CD8-positive, alpha-beta memory T cell (primary cell): ENCODE data around the gene MAEA. TPM values are rescaled to one million over a fixed set of nuclear protein-coding genes. Genes with fewer than 3 reads are reported as not detected.

Source experiments
- CTCF ChIA-PET: fragments of 350-600 bp; sonication (Branson Sonifier 250); formaldehyde crosslinking; loops from one replicate; lab custom pipeline; 2021; ENCODE audit warnings: antibody characterized with exemption; lab: Charles Lee
- POLR2A ChIA-PET: fragments of 350-600 bp; sonication (Branson Sonifier 250); formaldehyde crosslinking; loops from one replicate; lab custom pipeline; 2021; ENCODE audit warnings: antibody characterized with exemption; lab: Charles Lee
- DNase-seq, 5 donors: peaks; one replicate each; pipeline versions ENCODE4 v3.0.0 to v3.0.0-alpha.2; 2020 to 2022; ENCODE audit warnings: mixed read lengths in 1 of 5
- H3K27ac ChIP-seq: one replicate; pipeline ENCODE4 v1.7.0; 2013; ENCODE audit warnings: low read depth, mild to moderate bottlenecking, low read length, moderate library complexity
- H3K27me3 ChIP-seq: 2 replicates; pipeline ENCODE4 v1.7.0; 2013; ENCODE audit warnings: low read length, mild to moderate bottlenecking; ENCODE audit not compliant: insufficient read depth, poor library complexity, severe bottlenecking
- H3K36me3 ChIP-seq: 2 replicates; pipeline ENCODE4 v1.7.0; 2013; ENCODE audit warnings: mild to moderate bottlenecking, low read length, moderate library complexity; ENCODE audit not compliant: insufficient read depth
- H3K4me1 ChIP-seq: 2 replicates; pipeline ENCODE4 v1.7.0; 2013; ENCODE audit warnings: mild to moderate bottlenecking, low read length, moderate library complexity; ENCODE audit not compliant: insufficient read depth
- H3K4me3 ChIP-seq: 2 replicates; pipeline ENCODE4 v1.7.0; 2013; ENCODE audit warnings: mild to moderate bottlenecking, low read length
- H3K9me3 ChIP-seq: 2 replicates; pipeline ENCODE4 v1.7.0; 2013; ENCODE audit warnings: mild to moderate bottlenecking, low read length
- H3K27ac Mint-ChIP-seq, 8 donors: one replicate each; pipeline ENCODE4 v1.8.0; 2020 to 2021; ENCODE audit warnings: mixed read lengths in 8 of 8, mild to moderate bottlenecking in 6 of 8, inconsistent platforms in 3 of 8, moderate library complexity in 3 of 8
- H3K27me3 Mint-ChIP-seq, 2 donors: one replicate each; pipeline ENCODE4 v1.8.0; 2020 to 2021; ENCODE audit warnings: mixed read lengths in 2 of 2, mild to moderate bottlenecking in 1 of 2, moderate library complexity in 1 of 2
- H3K36me3 Mint-ChIP-seq, 3 donors: one replicate each; pipeline ENCODE4 v1.8.0; 2020 to 2021; ENCODE audit warnings: mixed read lengths in 3 of 3, inconsistent platforms in 1 of 3, mild to moderate bottlenecking in 1 of 3
- H3K4me1 Mint-ChIP-seq, 3 donors: one replicate each; pipeline ENCODE4 v1.8.0; 2020 to 2021; ENCODE audit warnings: mixed read lengths in 3 of 3, inconsistent platforms in 1 of 3, mild to moderate bottlenecking in 1 of 3
- H3K4me3 Mint-ChIP-seq, 7 donors: one replicate each; pipeline ENCODE4 v1.8.0; 2020 to 2021; ENCODE audit warnings: mixed read lengths in 7 of 7, mild to moderate bottlenecking in 6 of 7, moderate library complexity in 4 of 7, inconsistent platforms in 2 of 7
- H3K9me3 Mint-ChIP-seq, 5 donors: one replicate each; pipeline ENCODE4 v1.8.0; 2020 to 2022; ENCODE audit warnings: mixed read lengths in 5 of 5, mild to moderate bottlenecking in 3 of 5, moderate library complexity in 2 of 5, inconsistent platforms in 1 of 5
- polyA plus RNA-seq: library from polyadenylated mRNA; unstranded; fragments of 300-500 nt; fragmentation: Illumina TruSeq; gene quantifications from one replicate; pipeline ENCODE4 v1.2.3, GENCODE V29; 2021
- total RNA-seq, 2 experiments: library from RNA; stranded (reverse); gene quantifications; one replicate each; pipeline ENCODE4 v1.2.3, GENCODE V29; 2021

The MAEA gene
- total and polyA plus RNA-seq, 3 experiments from 2014 or later, result 59.4 to 75.3 (median 63.8) TPM

GRCh38 chr4:1251773-1252066 is 38.0 kb upstream of the MAEA start:
- CTCF ChIA-PET, result interaction anchor here (1.4 to 9.6 kb wide), 3 partner anchors 14 to 95 kb away, joined by 4 to 47 read pairs (median 28); partner anchors contain the start of gene UVSSA

GRCh38 chr4:1252928-1253492 is 36.7 kb upstream of the MAEA start:
- Histone ChIP-seq H3K36me3 (no peaks in the 10 kb centered on the region), H3K4me3 (no peak overlapping the region), H3K27me3 (no peaks in the 10 kb centered on the region), H3K9me3 (no peaks in the 10 kb centered on the region), H3K4me1 (peaks cover 50% of the 10 kb centered on the region), H3K27ac (no peak overlapping the region)
- H3K4me3 Mint-ChIP-seq, result peak overlapping the region in 6 of 7 donors; percentile 56 to 78 (median 67)
- no peaks in the 10 kb centered on the region for H3K9me3 Mint-ChIP-seq
- H3K36me3 Mint-ChIP-seq, result peaks cover 0 to 9% (median 0%) of the 10 kb centered on the region in 3 donors
- CTCF ChIA-PET, result interaction anchor here (0.6 to 9.6 kb wide), 4 partner anchors 15 to 94 kb away, joined by 3 to 47 read pairs (median 3); partner anchors contain the start of gene UVSSA
- peaks cover 0 to 2% of the 10 kb centered on the region in 2 donors for H3K27me3 Mint-ChIP-seq
- POLR2A ChIA-PET, result no interaction called here
- peaks cover 53 to 66% (median 63%) of the 10 kb centered on the region in 3 donors for H3K4me1 Mint-ChIP-seq
- peak overlapping the region; percentile 83 to 99 (median 95) for H3K27ac Mint-ChIP-seq
- DNase-seq, result no peak

More at GRCh38 chr4:1251773-1252066, 38.0 kb upstream of the MAEA start:
- no peak overlapping the region for H3K27ac ChIP-seq
- POLR2A ChIA-PET, result no interaction called here
- peaks cover 57% of the 10 kb centered on the region for H3K4me1 ChIP-seq
- no peaks in the 10 kb centered on the region for H3K9me3 ChIP-seq
- no peak overlapping the region for H3K4me3 ChIP-seq
- no peaks in the 10 kb centered on the region for H3K27me3 ChIP-seq
- peak overlapping the region in 7 of 8 donors; percentile 50 to 99 (median 67) for H3K27ac Mint-ChIP-seq
- peaks cover 57 to 70% (median 68%) of the 10 kb centered on the region in 3 donors for H3K4me1 Mint-ChIP-seq
- no peaks in the 10 kb centered on the region for H3K36me3 ChIP-seq
- H3K27me3 Mint-ChIP-seq, result peaks cover 0 to 2% of the 10 kb centered on the region in 2 donors
- peaks cover 0 to 12% (median 0%) of the 10 kb centered on the region in 3 donors for H3K36me3 Mint-ChIP-seq
- H3K4me3 Mint-ChIP-seq, result peak overlapping the region in 5 of 7 donors; percentile 26 to 88 (median 66)
- no peaks in the 10 kb centered on the region for H3K9me3 Mint-ChIP-seq
- no peak for DNase-seq

- Mint-ChIP-seq H3K4me1 (peaks cover 59 to 72% (median 69%) of the 10 kb centered on the region in 3 donors), H3K27ac (peak overlapping the region; percentile 83 to 99 (median 95)), H3K27me3 (peaks cover 0 to 2% of the 10 kb centered on the region in 2 donors), H3K4me3 (peak overlapping the region; percentile 11 to 78 (median 69)), H3K9me3 (peaks cover 0 to 4% (median 0%) of the 10 kb centered on the region in 5 donors), H3K36me3 (peaks cover 0 to 9% (median 0%) of the 10 kb centered on the region in 3 donors)
- Histone ChIP-seq H3K27me3 (no peaks in the 10 kb centered on the region), H3K4me3 (no peak overlapping the region), H3K9me3 (no peaks in the 10 kb centered on the region), H3K4me1 (peaks cover 50% of the 10 kb centered on the region), H3K27ac (no peak overlapping the region), H3K36me3 (no peaks in the 10 kb centered on the region)
- ChIA-PET CTCF (interaction anchor here (0.6 to 9.6 kb wide), 5 partner anchors 14 to 93 kb away, joined by 3 to 47 read pairs (median 3); partner anchors contain the start of gene UVSSA), POLR2A (no interaction called here)
- no peak for DNase-seq
Observed at GRCh38 chr4:1253831-1254230, 35.9 kb upstream of the MAEA start.

- peaks cover 0 to 4% (median 0%) of the 10 kb centered on the region in 5 donors for H3K9me3 Mint-ChIP-seq
Observed at GRCh38 chr4:1255151-1255550, 34.5 kb upstream of the MAEA start.

GRCh38 chr4:1255699-1256098 is 34.0 kb upstream of the MAEA start:
- ChIA-PET POLR2A (no interaction called here), CTCF (interaction anchor here (2.7 to 9.6 kb wide), 2 partner anchors 12 kb away, joined by 10 to 47 read pairs; no protein-coding TSS in a partner anchor)
- no peaks in the 10 kb centered on the region for H3K27me3 ChIP-seq
- Mint-ChIP-seq H3K27ac (peak overlapping the region in 7 of 8 donors; percentile 70 to 99 (median 82)), H3K27me3 (no peaks in the 10 kb centered on the region), H3K36me3 (peaks cover 0 to 4% (median 2%) of the 10 kb centered on the region in 3 donors), H3K4me1 (peaks cover 49 to 66% (median 61%) of the 10 kb centered on the region in 3 donors), H3K9me3 (peaks cover 0 to 4% (median 0%) of the 10 kb centered on the region in 5 donors), H3K4me3 (peak overlapping the region in 2 of 7 donors; percentile 39 to 58)
- no peaks in the 10 kb centered on the region for H3K36me3 ChIP-seq
- H3K4me3 ChIP-seq, result no peak overlapping the region
- no peak overlapping the region for H3K27ac ChIP-seq
- H3K4me1 ChIP-seq, result peaks cover 40% of the 10 kb centered on the region
- DNase-seq, result no peak
- no peaks in the 10 kb centered on the region for H3K9me3 ChIP-seq

More at GRCh38 chr4:1255151-1255550, 34.5 kb upstream of the MAEA start:
- ChIA-PET CTCF (interaction anchor here (9.6 kb wide), 1 partner anchor 13 kb away, joined by 47 read pairs; no protein-coding TSS in a partner anchor), POLR2A (no interaction called here)
- peaks cover 45% of the 10 kb centered on the region for H3K4me1 ChIP-seq
- no peak for DNase-seq
- no peak overlapping the region for H3K4me3 ChIP-seq
- no peaks in the 10 kb centered on the region for H3K27me3 Mint-ChIP-seq
- H3K4me3 Mint-ChIP-seq, result no peak overlapping the region
- H3K9me3 ChIP-seq, result no peaks in the 10 kb centered on the region
- no peaks in the 10 kb centered on the region for H3K27me3 ChIP-seq
- no peaks in the 10 kb centered on the region for H3K36me3 ChIP-seq
- peak overlapping the region in 6 of 8 donors; percentile 78 to 99 (median 96) for H3K27ac Mint-ChIP-seq
- H3K27ac ChIP-seq, result no peak overlapping the region
- H3K4me1 Mint-ChIP-seq, result peaks cover 55 to 71% (median 66%) of the 10 kb centered on the region in 3 donors
- H3K36me3 Mint-ChIP-seq, result peaks cover 0 to 4% (median 0%) of the 10 kb centered on the region in 3 donors

GRCh38 chr4:1258457-1258856 is 31.2 kb upstream of the MAEA start:
- H3K9me3 ChIP-seq, result no peaks in the 10 kb centered on the region
- no peaks in the 10 kb centered on the region for H3K36me3 ChIP-seq
- H3K27me3 ChIP-seq, result no peaks in the 10 kb centered on the region
- H3K4me1 ChIP-seq, result peaks cover 20% of the 10 kb centered on the region
- H3K9me3 Mint-ChIP-seq, result peaks cover 0 to 4% (median 0%) of the 10 kb centered on the region in 5 donors
- H3K36me3 Mint-ChIP-seq, result peaks cover 0 to 2% (median 0%) of the 10 kb centered on the region in 3 donors
- POLR2A ChIA-PET, result no interaction called here
- H3K27me3 Mint-ChIP-seq, result no peaks in the 10 kb centered on the region
- no peak for DNase-seq
- H3K27ac ChIP-seq, result no peak overlapping the region
- no peak overlapping the region for H3K4me3 ChIP-seq
- H3K4me3 Mint-ChIP-seq, result no peak overlapping the region
- H3K27ac Mint-ChIP-seq, result peak overlapping the region in 3 of 8 donors; percentile 58 to 76 (median 68)
- CTCF ChIA-PET, result interaction anchor here (1.9 to 2.7 kb wide), 2 partner anchors 10 to 106 kb away, joined by 4 to 10 read pairs; no protein-coding TSS in a partner anchor
- peaks cover 31 to 45% (median 37%) of the 10 kb centered on the region in 3 donors for H3K4me1 Mint-ChIP-seq

- no peak overlapping the region for H3K4me3 Mint-ChIP-seq
- H3K27ac Mint-ChIP-seq, result peak overlapping the region in 2 of 8 donors; percentile 31 to 43
- DNase-seq, result no peak
- H3K9me3 Mint-ChIP-seq, result peaks cover 0 to 4% (median 0%) of the 10 kb centered on the region in 5 donors
- H3K27me3 ChIP-seq, result no peaks in the 10 kb centered on the region
- ChIA-PET POLR2A (no interaction called here), CTCF (interaction anchor here (1.1 to 1.9 kb wide), 2 partner anchors 9 to 108 kb away, joined by 3 to 4 read pairs; no protein-coding TSS in a partner anchor)
- H3K4me3 ChIP-seq, result no peak overlapping the region
- H3K27ac ChIP-seq, result no peak overlapping the region
- H3K27me3 Mint-ChIP-seq, result no peaks in the 10 kb centered on the region
- H3K36me3 Mint-ChIP-seq, result peaks cover 0 to 2% (median 0%) of the 10 kb centered on the region in 3 donors
- H3K4me1 ChIP-seq, result peaks cover 5% of the 10 kb centered on the region
- no peaks in the 10 kb centered on the region for H3K36me3 ChIP-seq
- no peaks in the 10 kb centered on the region for H3K9me3 ChIP-seq
- H3K4me1 Mint-ChIP-seq, result peaks cover 16 to 30% (median 22%) of the 10 kb centered on the region in 3 donors
Observed at GRCh38 chr4:1259966-1260365, 29.7 kb upstream of the MAEA start.
